VCaP (cell line): ENCODE results near the gene AUTS2.

Source experiments
- H3K27ac ChIP-seq: fragments of 450-650 bp; 2 replicates; pipeline ENCODE4 v1.5.1; 2017
- CTCF ChIP-seq: fragments of 450-650 bp; conservative IDR thresholded peaks from 2 replicates; pipeline ENCODE4 v1.5.1; 2017; ENCODE audit warnings: mild to moderate bottlenecking, moderate library complexity

Gene AUTS2

GRCh38 chr7:70838292-70838907, 1240.1 kb downstream of the AUTS2 start:
- H3K27ac ChIP-seq = no peak overlapping the region
- TF ChIP-seq CTCF = no peak
